Stimulated activated CD8-positive, alpha-beta memory T cell treated with anti-CD3 and anti-CD28 coated beads, Interleukin-15, amount 100 ng/mL, for 48 hours (primary cell): Measurements from ENCODE around the gene STXBP2.
A peak's percentile ranks its signal among the peaks of the same experiment; 100 is the strongest.

Source experiments
- DNase-seq, 2 donors: peaks; one replicate each; pipeline ENCODE4 v3.0.0-alpha.2; 2020; ENCODE audit warnings: low read depth in 2 of 2

STXBP2 gene

GRCh38 chr19:7632340-7633203, 4.3 kb upstream of the STXBP2 start:
- no peak for DNase-seq

DNA sequence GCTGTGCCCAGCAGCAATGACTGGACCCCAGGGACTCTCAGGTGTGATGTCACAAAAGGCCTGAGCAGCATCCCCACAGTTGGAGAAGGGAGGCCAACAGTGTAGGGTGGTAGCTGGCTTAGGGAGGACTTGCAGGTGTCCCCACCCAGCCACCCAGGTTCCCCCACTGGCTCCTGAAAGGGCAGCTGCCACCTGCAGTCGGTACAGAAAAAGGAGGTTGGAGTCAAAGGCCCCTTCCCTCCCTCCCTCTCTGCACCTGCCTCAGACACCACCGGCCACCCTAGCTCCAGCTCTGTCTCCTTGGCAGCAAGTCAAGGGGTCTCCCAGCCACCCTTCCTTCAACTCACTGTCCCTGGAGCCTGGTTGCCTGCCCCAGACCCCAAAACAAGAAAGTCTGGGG, 3.2 kb upstream of the STXBP2 start, which contains the start of gene PCP2:
TSS of gene PCP2 (minus strand) at position 22 of the 400 bp plus-strand sequence. CDS start 262 bp downstream, outside the sequence.
- no peak for DNase-seq

GRCh38 chr19:7635670-7636069, 1.2 kb upstream of the STXBP2 start:
- DNase-seq, result no peak

DNA sequence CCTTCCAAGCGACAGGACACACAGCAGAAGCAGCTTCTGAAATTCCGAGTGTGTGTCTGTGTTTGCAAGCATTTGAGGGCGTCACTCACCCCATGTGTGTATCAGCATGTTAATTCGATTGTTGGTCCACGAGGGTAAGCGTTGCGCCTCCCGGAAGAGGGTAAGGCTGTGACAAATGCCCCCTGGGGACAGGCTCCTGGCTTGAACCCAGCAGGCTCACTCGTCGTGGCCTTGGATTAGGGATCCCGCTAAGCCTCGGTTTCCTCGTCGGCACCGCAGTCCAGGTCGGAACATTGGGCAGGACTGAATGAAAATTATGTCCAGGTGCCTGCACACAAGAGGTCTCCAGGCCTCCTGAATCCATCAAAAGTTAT, 606 bp upstream of the STXBP2 start:
- DNase-seq, result no peak

DNA sequence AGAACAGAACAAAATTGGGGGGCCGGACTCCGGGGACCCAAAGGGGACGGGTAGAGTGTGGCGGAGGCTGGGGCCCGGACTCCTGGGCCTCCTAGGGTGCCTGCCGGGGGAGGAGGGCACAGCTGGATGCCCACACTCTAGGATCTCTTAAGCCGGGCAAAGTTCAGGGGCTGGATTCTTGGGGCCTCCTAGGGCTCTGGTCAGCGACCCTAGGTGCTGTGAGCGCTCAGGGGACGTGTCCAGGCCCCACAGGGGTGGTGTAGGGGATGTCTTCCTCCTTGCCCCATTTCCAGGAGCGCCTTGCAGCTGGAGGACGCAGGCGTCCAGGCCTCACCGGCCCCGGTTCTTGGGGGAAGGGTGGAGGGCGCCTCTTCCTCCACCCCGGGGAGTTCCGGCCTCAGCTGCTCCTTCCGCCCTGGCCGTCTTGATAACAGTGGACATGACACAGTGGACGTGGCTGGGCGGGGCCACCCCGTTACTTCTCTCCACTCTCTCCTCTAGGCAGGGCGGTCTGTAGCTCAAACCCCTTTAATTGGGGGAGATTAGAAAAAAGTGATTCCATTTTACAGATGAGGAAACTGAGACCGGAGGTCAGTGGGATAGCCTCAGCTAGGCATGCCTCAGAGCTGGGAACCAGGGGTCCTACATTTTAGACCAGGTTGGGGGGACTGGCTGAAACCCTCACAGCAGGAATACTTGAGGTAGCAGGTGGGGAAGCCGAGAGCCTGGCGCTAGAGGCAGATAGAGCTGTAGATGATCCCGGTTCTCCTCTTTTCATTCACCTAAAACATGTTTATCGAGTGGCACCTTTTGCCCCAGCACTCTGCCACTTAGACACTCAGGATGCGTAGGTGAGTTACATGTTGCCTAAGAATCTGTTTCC, 705 bp downstream of the STXBP2 start:
- no peak for DNase-seq

GRCh38 chr19:7638802-7639465, 2.0 kb downstream of the STXBP2 start:
- no peak for DNase-seq

- DNase-seq, result no peak
Observed at GRCh38 chr19:7639863-7640348, 3.0 kb downstream of the STXBP2 start.

GRCh38 chr19:7640803-7641202, 3.9 kb downstream of the STXBP2 start:
- DNase-seq, result no peak

GRCh38 chr19:7641290-7642276, 4.7 kb downstream of the STXBP2 start:
- no peak for DNase-seq

GRCh38 chr19:7642295-7643030, 5.6 kb downstream of the STXBP2 start:
- no peak for DNase-seq

DNA sequence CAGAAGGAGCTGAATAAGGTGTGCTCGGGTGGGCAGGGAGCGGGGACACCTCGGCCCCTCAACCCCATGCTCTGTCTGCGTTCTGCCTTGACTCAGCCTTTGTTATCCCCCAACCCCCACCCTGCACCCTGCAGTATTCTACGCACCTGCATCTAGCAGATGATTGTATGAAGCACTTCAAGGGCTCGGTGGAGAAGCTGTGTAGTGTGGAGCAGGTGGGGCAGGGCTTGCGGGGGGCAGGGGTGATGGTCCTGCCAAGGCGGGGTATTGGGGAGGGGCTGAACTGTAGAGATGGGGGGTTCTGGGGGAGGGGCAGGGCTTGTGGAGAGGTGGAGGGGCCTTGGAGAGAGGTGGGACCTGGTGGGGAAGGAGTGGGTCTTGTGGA, 6.1 kb downstream of the STXBP2 start:
- DNase-seq, result no peak

DNA sequence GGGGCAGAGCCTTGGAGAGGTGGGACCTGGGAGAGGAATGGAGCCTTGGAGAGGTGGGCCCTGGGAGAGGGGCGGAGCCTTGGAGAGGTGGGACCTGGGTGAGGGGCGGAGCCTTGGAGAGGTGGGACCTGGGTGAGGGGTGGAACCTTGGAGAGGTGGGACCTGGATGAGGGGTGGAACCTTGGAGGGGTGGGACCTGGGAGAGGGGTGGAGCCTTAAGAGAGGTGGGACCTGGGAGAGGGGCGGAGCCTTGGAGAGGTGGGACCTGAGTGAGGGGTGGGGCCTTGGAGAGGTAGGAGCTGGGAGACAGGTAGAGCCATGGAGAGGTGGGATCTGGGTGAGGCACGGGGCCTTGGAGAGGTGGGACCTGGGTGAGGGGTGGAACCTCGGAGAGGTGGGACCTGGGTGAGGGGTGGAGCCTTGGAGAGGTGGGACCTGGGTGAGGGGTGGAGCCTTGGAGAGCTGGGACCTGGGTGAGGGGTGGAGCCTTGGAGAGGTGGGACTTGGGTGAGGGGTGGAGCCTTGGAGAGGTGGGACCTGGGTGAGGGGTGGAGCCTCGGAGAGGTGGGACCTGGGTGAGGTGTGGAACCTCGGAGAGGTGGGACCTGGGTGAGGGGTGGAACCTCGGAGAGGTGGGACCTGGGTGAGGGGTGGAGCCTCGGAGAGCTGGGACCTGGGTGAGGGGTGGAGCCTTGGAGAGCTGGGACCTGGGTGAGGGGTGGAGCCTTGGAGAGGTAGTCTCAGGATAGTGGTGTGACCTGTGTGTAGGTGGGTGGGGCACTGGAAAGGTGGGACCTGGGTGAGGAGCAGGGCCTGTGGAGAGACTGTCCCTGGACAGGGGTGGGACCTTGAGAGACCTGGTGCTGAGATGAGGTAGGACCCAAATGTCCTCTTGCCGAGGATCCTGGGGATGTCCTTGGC, 7.0 kb downstream of the STXBP2 start:
- peak in 1 of 2 donors; percentile 22 for DNase-seq

- no peak for DNase-seq
Observed at GRCh38 chr19:7644550-7644877, 7.6 kb downstream of the STXBP2 start.

GRCh38 chr19:7645163-7645562, 8.3 kb downstream of the STXBP2 start:
- no peak for DNase-seq

GRCh38 chr19:7645656-7646425, 8.9 kb downstream of the STXBP2 start:
- DNase-seq, result no peak

GRCh38 chr19:7646426-7646700, 9.5 kb downstream of the STXBP2 start:
- DNase-seq, result no peak

DNA sequence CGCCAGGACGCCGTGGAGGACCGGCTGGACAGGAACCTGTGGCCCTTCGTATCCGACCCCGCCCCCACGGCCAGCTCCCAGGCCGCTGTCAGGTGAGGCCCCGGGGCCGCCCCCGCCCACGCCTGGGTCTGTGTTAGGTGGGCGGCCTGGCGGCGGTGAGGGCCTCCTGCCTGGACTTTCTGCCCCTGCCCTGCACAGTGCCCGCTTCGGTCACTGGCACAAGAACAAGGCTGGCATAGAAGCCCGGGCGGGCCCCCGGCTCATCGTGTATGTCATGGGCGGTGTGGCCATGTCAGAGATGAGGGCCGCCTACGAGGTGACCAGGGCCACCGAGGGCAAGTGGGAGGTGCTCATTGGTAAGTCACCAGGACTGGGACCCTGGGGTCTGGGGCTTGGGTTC, 10.2 kb downstream of the STXBP2 start:
- no peak for DNase-seq

GRCh38 chr19:7648265-7649014, 11.5 kb downstream of the STXBP2 start:
- no peak for DNase-seq
